Fibroblast of pulmonary artery (primary cell): ENCODE results near the gene IGFALS.

Source experiments
- DNase-seq: peaks from one replicate; pipeline ENCODE4 v3.0.0-alpha.2; 2010; ENCODE audit warnings: low read depth
- H3K4me3 ChIP-seq: replicated peaks from 2 replicates; pipeline ENCODE4 v1.5.1; 2011; ENCODE audit warnings: low read depth, mild to moderate bottlenecking, control low read depth, low read length, moderate library complexity
- TF ChIP-seq, protein P1 (sequence below): IDR thresholded peaks from 2 replicates; pipeline ENCODE4 v1.5.1; 2011; ENCODE audit warnings: mild to moderate bottlenecking, control low read depth, low read length, inconsistent platforms; ENCODE audit errors: missing control alignments

The IGFALS gene

DNA sequence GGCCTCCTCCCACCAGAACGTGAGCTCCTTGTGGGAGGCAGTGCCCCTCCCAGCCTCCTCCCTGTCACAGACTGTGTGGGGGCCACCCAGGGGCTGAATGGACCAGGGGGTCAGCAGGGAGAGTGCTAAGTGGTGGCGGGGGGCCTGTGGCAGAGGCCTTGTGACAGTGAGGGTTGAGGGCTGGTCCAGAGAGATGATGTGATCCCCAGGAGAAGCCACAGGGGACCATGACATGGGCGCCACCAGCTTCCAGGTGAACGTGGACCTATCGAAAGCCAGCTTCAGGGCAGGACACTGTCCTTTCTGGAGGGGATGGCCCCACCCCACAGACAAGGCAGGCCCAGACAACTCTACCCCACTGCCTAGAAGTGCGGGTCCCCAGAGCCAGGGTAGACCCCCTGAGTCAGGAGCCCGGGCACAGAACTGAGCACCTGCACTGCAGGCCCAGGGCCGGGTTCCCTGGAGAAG lies 14.2 kb downstream of the IGFALS start:
- DNase-seq = no peak
- H3K4me3 ChIP-seq = no peak overlapping the region
- TF ChIP-seq, protein P1, sequence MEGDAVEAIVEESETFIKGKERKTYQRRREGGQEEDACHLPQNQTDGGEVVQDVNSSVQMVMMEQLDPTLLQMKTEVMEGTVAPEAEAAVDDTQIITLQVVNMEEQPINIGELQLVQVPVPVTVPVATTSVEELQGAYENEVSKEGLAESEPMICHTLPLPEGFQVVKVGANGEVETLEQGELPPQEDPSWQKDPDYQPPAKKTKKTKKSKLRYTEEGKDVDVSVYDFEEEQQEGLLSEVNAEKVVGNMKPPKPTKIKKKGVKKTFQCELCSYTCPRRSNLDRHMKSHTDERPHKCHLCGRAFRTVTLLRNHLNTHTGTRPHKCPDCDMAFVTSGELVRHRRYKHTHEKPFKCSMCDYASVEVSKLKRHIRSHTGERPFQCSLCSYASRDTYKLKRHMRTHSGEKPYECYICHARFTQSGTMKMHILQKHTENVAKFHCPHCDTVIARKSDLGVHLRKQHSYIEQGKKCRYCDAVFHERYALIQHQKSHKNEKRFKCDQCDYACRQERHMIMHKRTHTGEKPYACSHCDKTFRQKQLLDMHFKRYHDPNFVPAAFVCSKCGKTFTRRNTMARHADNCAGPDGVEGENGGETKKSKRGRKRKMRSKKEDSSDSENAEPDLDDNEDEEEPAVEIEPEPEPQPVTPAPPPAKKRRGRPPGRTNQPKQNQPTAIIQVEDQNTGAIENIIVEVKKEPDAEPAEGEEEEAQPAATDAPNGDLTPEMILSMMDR = no peak

DNA sequence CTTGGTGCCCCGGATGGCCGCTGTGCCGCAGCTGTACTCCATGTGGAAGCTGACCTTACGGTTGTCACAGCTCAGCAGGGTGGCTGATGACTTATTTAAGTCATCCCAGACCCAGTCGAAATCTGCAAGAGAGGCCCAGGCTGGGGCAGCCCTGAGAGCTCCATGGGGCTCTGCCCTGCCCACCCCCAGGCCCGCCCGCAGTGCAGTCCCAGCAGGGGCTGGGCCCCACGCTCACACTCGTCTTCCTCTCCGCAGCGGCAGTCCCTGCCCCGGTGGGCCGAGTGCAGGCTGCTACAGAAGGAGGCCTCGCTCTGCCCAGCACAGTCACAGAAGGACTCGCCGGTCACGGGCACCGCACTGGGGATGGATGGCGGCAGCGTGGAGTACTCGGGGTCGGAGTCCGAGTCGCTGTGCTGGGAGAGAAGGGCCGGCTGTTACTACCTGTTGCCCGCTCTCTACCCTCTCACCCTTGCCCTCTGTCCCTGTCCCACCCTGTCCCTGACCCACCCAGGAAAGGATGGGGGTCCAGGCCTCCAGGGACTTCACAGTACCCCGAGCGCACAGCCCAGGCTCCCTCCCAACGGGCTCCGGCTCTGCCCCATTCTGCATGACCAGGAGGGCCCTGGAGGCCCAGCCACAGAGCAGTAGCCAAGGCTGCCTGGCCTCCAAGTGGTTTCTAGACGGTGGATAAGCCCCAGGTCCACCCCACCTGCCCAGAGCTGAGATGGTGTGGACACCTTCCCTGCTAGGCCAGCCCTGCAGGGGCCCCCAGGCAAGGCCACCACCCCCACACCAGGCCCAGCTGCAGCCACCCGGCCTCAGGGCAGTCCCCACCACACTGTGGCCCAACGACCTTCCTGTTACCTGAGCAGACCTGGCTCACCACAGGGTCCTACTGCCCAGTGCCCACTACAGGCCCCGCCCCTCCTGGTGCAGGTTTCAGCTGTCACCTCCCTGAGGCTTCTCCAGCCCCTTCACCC lies 15.0 kb downstream of the IGFALS start:
- DNase-seq = no peak
- TF ChIP-seq, protein P1 = no peak
- no peak overlapping the region for H3K4me3 ChIP-seq

DNA sequence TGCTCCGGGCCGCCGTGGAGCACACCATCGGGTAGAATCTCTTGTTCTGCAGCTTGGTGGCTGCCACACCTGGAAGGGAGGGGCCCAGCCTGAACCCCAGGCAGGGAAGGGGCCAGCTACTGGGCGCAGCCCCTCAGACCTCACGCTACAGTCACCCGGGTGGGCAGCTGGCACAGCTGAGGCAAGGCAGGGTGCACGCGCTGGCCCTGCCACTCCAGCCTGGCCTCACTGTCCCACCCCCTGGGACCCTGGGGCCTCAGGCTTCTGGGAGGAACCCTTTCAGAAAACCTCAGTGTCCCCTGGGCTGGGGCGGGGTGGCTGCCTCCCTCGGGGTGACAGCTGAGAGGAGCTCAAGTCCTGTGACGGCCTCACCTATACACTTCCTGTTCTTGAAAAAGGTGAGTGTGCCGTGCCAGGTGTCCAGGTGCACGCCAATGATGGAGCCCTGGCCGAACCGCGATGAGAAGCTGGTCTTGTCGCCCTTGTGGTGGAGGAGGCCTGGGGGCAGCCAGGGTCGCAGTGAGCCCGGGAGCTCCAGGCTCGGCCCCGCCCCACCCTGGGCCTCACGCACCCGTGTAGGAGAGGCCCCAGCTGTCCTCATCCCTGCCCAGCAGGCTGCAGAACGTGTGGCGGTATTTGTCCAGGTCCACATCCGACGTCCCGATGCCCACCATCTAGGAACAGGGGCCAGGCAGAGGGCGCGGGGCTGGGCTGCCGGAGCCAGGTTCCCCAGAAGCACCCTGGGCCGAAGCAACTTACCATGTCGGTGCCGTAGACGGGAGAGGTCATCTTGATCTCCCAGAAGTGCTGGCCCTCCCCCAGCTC lies 15.9 kb downstream of the IGFALS start:
- TF ChIP-seq, protein P1 = no peak
- DNase-seq = no peak
- no peak overlapping the region for H3K4me3 ChIP-seq

DNA sequence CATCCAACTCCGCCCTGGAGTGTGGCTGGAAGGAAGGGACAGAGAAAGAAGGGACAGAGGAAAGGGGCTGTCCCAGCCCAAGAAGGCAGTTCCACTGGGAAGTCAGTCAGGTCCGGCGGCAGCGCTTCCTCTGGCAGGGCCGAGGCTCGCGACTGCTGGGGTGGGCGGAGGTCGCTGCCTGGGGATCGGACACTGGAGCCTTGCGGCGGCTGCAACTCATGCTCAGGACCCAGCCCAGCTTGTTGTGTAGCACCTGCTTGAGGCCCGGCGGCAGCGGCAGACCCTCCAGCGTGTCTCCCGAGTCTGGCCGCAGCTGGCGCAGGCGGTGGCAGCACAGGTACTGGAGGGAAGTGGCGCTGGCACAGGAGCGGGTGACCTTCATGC lies 16.5 kb downstream of the IGFALS start:
- no peak for DNase-seq
- TF ChIP-seq, protein P1 = no peak
- no peak overlapping the region for H3K4me3 ChIP-seq

DNA sequence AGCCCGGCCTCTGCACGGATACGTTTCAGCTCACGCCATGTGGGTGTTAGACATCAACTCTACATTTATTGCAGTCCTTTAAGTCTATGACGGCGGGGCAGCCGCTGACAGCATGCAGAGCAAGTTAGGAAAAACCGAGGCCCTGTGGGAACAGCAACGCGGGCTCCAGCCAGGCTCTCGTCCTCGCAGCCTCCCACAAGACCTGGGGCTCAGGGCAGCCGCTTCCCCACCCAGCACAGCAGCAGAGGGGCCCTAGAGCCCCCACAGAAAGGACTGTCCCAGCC lies 16.9 kb downstream of the IGFALS start:
- no peak overlapping the region for H3K4me3 ChIP-seq
- TF ChIP-seq, protein P1 = no peak
- DNase-seq = no peak

DNA sequence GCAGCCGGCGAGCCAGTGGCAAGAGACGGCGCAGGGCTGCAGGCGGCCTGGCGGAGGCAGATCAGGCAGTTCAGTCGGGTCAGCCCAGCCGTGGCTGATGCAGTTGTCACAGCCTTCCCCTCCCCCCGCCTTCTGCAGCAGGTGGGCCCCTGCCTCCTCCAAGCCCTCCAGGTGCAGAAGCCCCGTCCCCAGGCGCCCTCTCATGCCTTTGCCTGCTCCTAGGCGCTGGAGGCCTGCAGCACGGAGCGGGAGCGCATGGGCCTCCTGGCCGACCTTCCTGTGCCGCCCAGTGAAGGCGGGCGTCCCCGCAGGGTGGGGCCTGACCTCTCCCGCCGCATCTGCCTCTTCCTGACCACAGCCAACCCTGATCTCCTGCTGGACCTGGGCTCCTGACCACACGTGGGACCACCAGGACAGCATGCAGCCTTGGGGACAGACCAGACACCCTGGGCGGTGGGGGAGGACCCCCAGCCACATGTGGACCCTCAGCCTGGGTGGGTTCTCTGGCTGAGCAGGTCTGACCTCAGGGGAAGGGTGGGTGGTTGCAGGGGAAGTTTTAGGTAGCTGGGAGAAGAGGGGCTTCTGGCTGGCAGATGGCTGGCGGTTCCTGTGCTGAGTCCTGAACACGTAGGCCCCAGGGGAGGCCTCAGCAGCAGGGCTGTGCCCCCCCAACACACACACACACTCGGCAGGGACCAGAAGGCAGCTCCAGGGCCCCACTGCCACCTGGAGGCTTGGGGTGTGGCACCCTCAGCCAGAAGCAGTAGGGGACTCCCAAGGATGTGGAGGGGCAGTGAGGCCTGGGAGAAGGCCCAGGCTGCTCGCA lies 17.4 kb downstream of the IGFALS start:
- TF ChIP-seq, protein P1 = no peak
- no peak for DNase-seq
- no peak overlapping the region for H3K4me3 ChIP-seq
